ENCODE measurements around the gene JMJD1C. TPM values are rescaled to one million over a fixed set of nuclear protein-coding genes. Genes with fewer than 3 reads are reported as not detected.
A peak's percentile ranks its signal among the peaks of the same experiment; 100 is the strongest.

Gene JMJD1C
- total RNA-seq, 2 donors from 2014 or later, result 91.8 to 103 TPM

- H3K9me3 ChIP-seq, result no peaks in the 10 kb centered on the region
- intact Hi-C loops (cut with DNase I), result no loop called here
- H3K36me3 ChIP-seq (replicated peaks in 1 of 2; ENCODE audit: insufficient read depth in 1 of 2, low read depth in 2 of 2), result no peaks in the 10 kb centered on the region
- TF ChIP-seq CTCF (IDR thresholded peaks at IDR 0.05) (no peak), POLR2A (IDR thresholded peaks at IDR 0.05) (no peak)
- no peak for DNase-seq
- 97 to 99% methylated on average over 3 of the region's 3 CpGs for WGBS, 2 donors
- ATAC-seq, result no peak
- H3K4me3 ChIP-seq, result no peak overlapping the region
- H3K4me1 ChIP-seq, result peaks cover 5% of the 10 kb centered on the region
- H3K27me3 ChIP-seq, result no peaks in the 10 kb centered on the region
- no peak overlapping the region for H3K27ac ChIP-seq
Measured at GRCh38 chr10:63424576-63424975, 41.2 kb downstream of the JMJD1C start.

- Histone ChIP-seq H3K4me1 (peaks cover 3% of the 10 kb centered on the region), H3K27ac (no peak overlapping the region), H3K36me3 (replicated peaks in 1 of 2; ENCODE audit: insufficient read depth in 1 of 2, low read depth in 2 of 2) (no peaks in the 10 kb centered on the region), H3K27me3 (no peaks in the 10 kb centered on the region), H3K4me3 (no peak overlapping the region), H3K9me3 (no peaks in the 10 kb centered on the region)
- DNase-seq, result no peak
- ATAC-seq, result no peak
- intact Hi-C loops (cut with DNase I), result no loop called here
- WGBS, 2 donors, result 90 to 93% methylated on average over 3 of the region's 3 CpGs
- TF ChIP-seq CTCF (IDR thresholded peaks at IDR 0.05) (no peak), POLR2A (IDR thresholded peaks at IDR 0.05) (no peak)
Measured at GRCh38 chr10:63423494-63423893, 42.3 kb downstream of the JMJD1C start.

- no peak for TF ChIP-seq CTCF (IDR thresholded peaks at IDR 0.05)
- TF ChIP-seq POLR2A (IDR thresholded peaks at IDR 0.05), result no peak
- Histone ChIP-seq H3K27ac (peak overlapping the region in 1 of 4 donors; percentile 28), H3K4me1 (peaks cover 16% of the 10 kb centered on the region), H3K9me3 (no peaks in the 10 kb centered on the region), H3K4me3 (no peak overlapping the region), H3K36me3 (replicated peaks in 1 of 2; ENCODE audit: insufficient read depth in 1 of 2, low read depth in 2 of 2) (no peaks in the 10 kb centered on the region), H3K27me3 (no peaks in the 10 kb centered on the region)
- no peak for ATAC-seq
- intact Hi-C loops (cut with DNase I), result no loop called here
- DNase-seq, result no peak
Measured at GRCh38 chr10:63421591-63421990, 44.2 kb downstream of the JMJD1C start.

- no peak overlapping the region for H3K27ac ChIP-seq
- ATAC-seq (no peak), DNase-seq (no peak)
- 75% methylated on average over 1 of the region's 1 CpG for WGBS, 2 donors
- peaks cover 29% of the 10 kb centered on the region for H3K4me1 ChIP-seq
- no peaks in the 10 kb centered on the region for H3K27me3 ChIP-seq
- no peak overlapping the region for H3K4me3 ChIP-seq
- TF ChIP-seq POLR2A (IDR thresholded peaks at IDR 0.05), result no peak
- TF ChIP-seq CTCF (IDR thresholded peaks at IDR 0.05), result no peak
- no peaks in the 10 kb centered on the region for H3K9me3 ChIP-seq
- intact Hi-C loops (cut with DNase I), result no loop called here
- no peaks in the 10 kb centered on the region for H3K36me3 ChIP-seq (replicated peaks in 1 of 2; ENCODE audit: insufficient read depth in 1 of 2, low read depth in 2 of 2)
Measured at GRCh38 chr10:63416376-63416775, 49.4 kb downstream of the JMJD1C start.

GRCh38 chr10:63415640-63416244 lies 50.0 kb downstream of the JMJD1C start:
- ATAC-seq (no peak), DNase-seq (no peak)
- H3K4me1 ChIP-seq, result peaks cover 29% of the 10 kb centered on the region
- no peak overlapping the region for H3K27ac ChIP-seq
- 43 to 52% methylated on average over 5 of the region's 5 CpGs for WGBS, 2 donors
- H3K9me3 ChIP-seq, result no peaks in the 10 kb centered on the region
- intact Hi-C loops (cut with DNase I), result no loop called here
- no peak overlapping the region for H3K4me3 ChIP-seq
- no peaks in the 10 kb centered on the region for H3K27me3 ChIP-seq
- TF ChIP-seq CTCF (IDR thresholded peaks at IDR 0.05) (no peak), POLR2A (IDR thresholded peaks at IDR 0.05) (no peak)
- H3K36me3 ChIP-seq (replicated peaks in 1 of 2; ENCODE audit: insufficient read depth in 1 of 2, low read depth in 2 of 2), result no peaks in the 10 kb centered on the region
